IPS-11a (cell line): ENCODE results near the gene PRAMEF1.
"Not testable (repeated sequence)": the region's sequence is repeated elsewhere in the genome, so short reads cannot be mapped to it uniquely, and the experiment has no call there.

Source experiments
- H3K4me3 ChIP-seq: one replicate; pipeline ENCODE4 v1.5.1; 2013; ENCODE audit warnings: low read depth, low read length, control low read depth

The PRAMEF1 gene

GRCh38 chr1:12791097-12791496 is at the start of gene PRAMEF1:
Gene PRAMEF1, plus strand, starts transcription at chr1:12791397. Its CDS starts 1,831 bp downstream, at chr1:12793228.
- not testable (repeated sequence) for H3K4me3 ChIP-seq

- no peak overlapping the region for H3K4me3 ChIP-seq
Observed at GRCh38 chr1:12741946-12742345, 49.3 kb upstream of the PRAMEF1 start.

- H3K4me3 ChIP-seq, result no peak overlapping the region
Observed at GRCh38 chr1:12745126-12745991, 45.8 kb upstream of the PRAMEF1 start.

- H3K4me3 ChIP-seq, result no peak within 1 kb of the TSS
Observed at GRCh38 chr1:12745992-12746323, 45.2 kb upstream of the PRAMEF1 start, which contains the start of gene CFAP107. Gene CFAP107, plus strand, starts transcription at chr1:12746200. Its CDS starts 231 bp downstream, at chr1:12746431.

GRCh38 chr1:12748778-12749355 is 42.3 kb upstream of the PRAMEF1 start:
- H3K4me3 ChIP-seq, result no peak overlapping the region

GRCh38 chr1:12754738-12755137 is 36.5 kb upstream of the PRAMEF1 start:
- no peak overlapping the region for H3K4me3 ChIP-seq

- no peak overlapping the region for H3K4me3 ChIP-seq
Observed at GRCh38 chr1:12756273-12756672, 34.9 kb upstream of the PRAMEF1 start.

GRCh38 chr1:12756768-12757413 is 34.3 kb upstream of the PRAMEF1 start:
- no peak overlapping the region for H3K4me3 ChIP-seq

GRCh38 chr1:12757836-12758235 is 33.4 kb upstream of the PRAMEF1 start:
- no peak overlapping the region for H3K4me3 ChIP-seq

GRCh38 chr1:12760256-12760795 is 30.9 kb upstream of the PRAMEF1 start:
- no peak overlapping the region for H3K4me3 ChIP-seq

- no peak overlapping the region for H3K4me3 ChIP-seq
Observed at GRCh38 chr1:12761781-12762180, 29.4 kb upstream of the PRAMEF1 start.

GRCh38 chr1:12762766-12763165 is 28.4 kb upstream of the PRAMEF1 start:
- no peak overlapping the region for H3K4me3 ChIP-seq

- no peak overlapping the region for H3K4me3 ChIP-seq
Observed at GRCh38 chr1:12763479-12763878, 27.7 kb upstream of the PRAMEF1 start.

- no peak overlapping the region for H3K4me3 ChIP-seq
Observed at GRCh38 chr1:12764016-12764415, 27.2 kb upstream of the PRAMEF1 start.

GRCh38 chr1:12769031-12769430 is 22.2 kb upstream of the PRAMEF1 start:
- no peak overlapping the region for H3K4me3 ChIP-seq

GRCh38 chr1:12769976-12770505 is 21.2 kb upstream of the PRAMEF1 start:
- H3K4me3 ChIP-seq, result no peak overlapping the region

- H3K4me3 ChIP-seq, result no peak overlapping the region
Observed at GRCh38 chr1:12770620-12771019, 20.6 kb upstream of the PRAMEF1 start.

GRCh38 chr1:12771186-12771585 is 20.0 kb upstream of the PRAMEF1 start:
- H3K4me3 ChIP-seq, result no peak overlapping the region

- H3K4me3 ChIP-seq, result no peak overlapping the region
Observed at GRCh38 chr1:12772520-12772919, 18.7 kb upstream of the PRAMEF1 start.

- no peak within 1 kb of the TSS for H3K4me3 ChIP-seq
Observed at GRCh38 chr1:12773438-12773837, 17.8 kb upstream of the PRAMEF1 start, which contains the start of gene PRAMEF12. Gene PRAMEF12, plus strand, starts transcription at chr1:12773738. Its CDS starts 1,130 bp downstream, at chr1:12774868.

GRCh38 chr1:12774801-12775345 is 16.3 kb upstream of the PRAMEF1 start:
- H3K4me3 ChIP-seq, result no peak overlapping the region
